HFFc6 (cell line): ENCODE results near the gene PLEKHG4B. TPM values are rescaled to one million over a fixed set of nuclear protein-coding genes. Genes with fewer than 3 reads are reported as not detected.

ENCODE experiments used
- DNase-seq: peaks from one replicate; pipeline ENCODE4 v3.0.0-alpha.2; 2018
- H3K27ac Mint-ChIP-seq: 2 replicates; pipeline ENCODE4 v1.8.0; 2020; ENCODE audit warnings: mild to moderate bottlenecking, mixed read lengths
- H3K27me3 Mint-ChIP-seq: 2 replicates; pipeline ENCODE4 v1.8.0; 2021; ENCODE audit warnings: mild to moderate bottlenecking, moderate library complexity, mixed read lengths; ENCODE audit not compliant: insufficient read depth
- H3K36me3 Mint-ChIP-seq: 2 replicates; pipeline ENCODE4 v1.8.0; 2021; ENCODE audit warnings: low read depth, mixed read lengths
- H3K4me1 Mint-ChIP-seq: 2 replicates; pipeline ENCODE4 v1.8.0; 2020; ENCODE audit warnings: low read depth, mixed read lengths
- H3K4me3 Mint-ChIP-seq: 2 replicates; pipeline ENCODE4 v1.8.0; 2020; ENCODE audit warnings: mild to moderate bottlenecking, moderate library complexity, mixed read lengths
- H3K9me3 Mint-ChIP-seq: 2 replicates; pipeline ENCODE4 v1.8.0; 2020; ENCODE audit warnings: mild to moderate bottlenecking, mixed read lengths
- CTCF ChIP-seq: fragments of 200-600 bp; sonication (generic); IDR thresholded peaks from 2 replicates; pipeline ENCODE4 v1.5.0; 2021; ENCODE audit warnings: antibody characterized with exemption, mild to moderate bottlenecking
- total RNA-seq, 6 experiments: library from RNA; stranded (reverse); fragmentation: NEBNext Ultra II Directional; extraction: Animal tissue kit (Norgen Biotek cat#: 25700); gene quantifications; 2 replicates in 1 of 6; 3 replicates in 5 of 6; pipeline ENCODE4 v1.2.3, GENCODE V29; 2021

PLEKHG4B gene
- total RNA-seq, 6 experiments from 2014 or later: 0.66 to 4.3 (median 3.9) TPM

GRCh38 chr5:157126-157715, 65.3 kb downstream of the PLEKHG4B start:
- Mint-ChIP-seq H3K36me3 (peaks cover 20% of the 10 kb centered on the region), H3K27me3 (peaks cover 7% of the 10 kb centered on the region), H3K27ac (no peak overlapping the region), H3K9me3 (no peaks in the 10 kb centered on the region), H3K4me1 (peaks cover 72% of the 10 kb centered on the region), H3K4me3 (no peak overlapping the region)
- DNase-seq: no peak
- no peak for TF ChIP-seq CTCF

- Mint-ChIP-seq H3K27ac (no peak overlapping the region), H3K4me3 (no peak overlapping the region), H3K4me1 (peaks cover 67% of the 10 kb centered on the region), H3K36me3 (peaks cover 15% of the 10 kb centered on the region), H3K27me3 (peaks cover 7% of the 10 kb centered on the region), H3K9me3 (no peaks in the 10 kb centered on the region)
- DNase-seq: no peak
- TF ChIP-seq CTCF: no peak
Observed at GRCh38 chr5:157801-158200, 65.8 kb downstream of the PLEKHG4B start.

- TF ChIP-seq CTCF: no peak
- Mint-ChIP-seq H3K27ac (peak overlapping the region; percentile 75), H3K9me3 (no peaks in the 10 kb centered on the region), H3K36me3 (peaks cover 10% of the 10 kb centered on the region; the same call in 1 of the 2 replicates), H3K4me1 (peaks cover 55% of the 10 kb centered on the region), H3K4me3 (peak overlapping the region; percentile 56), H3K27me3 (peaks cover 7% of the 10 kb centered on the region)
- DNase-seq: no peak
Observed at GRCh38 chr5:158807-159447, 67.0 kb downstream of the PLEKHG4B start.

GRCh38 chr5:159448-160172, 67.6 kb downstream of the PLEKHG4B start:
- peak overlapping the region; percentile 75 for H3K27ac Mint-ChIP-seq

GRCh38 chr5:160173-160510, 68.2 kb downstream of the PLEKHG4B start:
- no peak for TF ChIP-seq CTCF
- peak overlapping the region; percentile 56 for H3K4me3 Mint-ChIP-seq
- peaks cover 2% of the 10 kb centered on the region; the same call in 1 of the 2 replicates for H3K27me3 Mint-ChIP-seq
- H3K27ac Mint-ChIP-seq: peak overlapping the region; percentile 75
- H3K9me3 Mint-ChIP-seq: no peaks in the 10 kb centered on the region
- DNase-seq: peak; percentile 27
- H3K4me1 Mint-ChIP-seq: peaks cover 43% of the 10 kb centered on the region
- peaks cover 4% of the 10 kb centered on the region; the same call in 1 of the 2 replicates for H3K36me3 Mint-ChIP-seq

More at GRCh38 chr5:159448-160172, 67.6 kb downstream of the PLEKHG4B start:
- peak; percentile 61 for DNase-seq
- H3K4me1 Mint-ChIP-seq: peaks cover 48% of the 10 kb centered on the region
- H3K9me3 Mint-ChIP-seq: no peaks in the 10 kb centered on the region
- peaks cover 3% of the 10 kb centered on the region; the same call in 1 of the 2 replicates for H3K27me3 Mint-ChIP-seq
- peaks cover 5% of the 10 kb centered on the region; the same call in 1 of the 2 replicates for H3K36me3 Mint-ChIP-seq
- peak overlapping the region; percentile 56 for H3K4me3 Mint-ChIP-seq
- no peak for TF ChIP-seq CTCF
